Amniotic stem cell (primary cell): ENCODE results near the gene STAB1.

Source experiments
- DNase-seq: peaks from one replicate; lab custom pipeline; 2025; lab: John Stamatoyannopoulos, UW

The STAB1 gene

DNA sequence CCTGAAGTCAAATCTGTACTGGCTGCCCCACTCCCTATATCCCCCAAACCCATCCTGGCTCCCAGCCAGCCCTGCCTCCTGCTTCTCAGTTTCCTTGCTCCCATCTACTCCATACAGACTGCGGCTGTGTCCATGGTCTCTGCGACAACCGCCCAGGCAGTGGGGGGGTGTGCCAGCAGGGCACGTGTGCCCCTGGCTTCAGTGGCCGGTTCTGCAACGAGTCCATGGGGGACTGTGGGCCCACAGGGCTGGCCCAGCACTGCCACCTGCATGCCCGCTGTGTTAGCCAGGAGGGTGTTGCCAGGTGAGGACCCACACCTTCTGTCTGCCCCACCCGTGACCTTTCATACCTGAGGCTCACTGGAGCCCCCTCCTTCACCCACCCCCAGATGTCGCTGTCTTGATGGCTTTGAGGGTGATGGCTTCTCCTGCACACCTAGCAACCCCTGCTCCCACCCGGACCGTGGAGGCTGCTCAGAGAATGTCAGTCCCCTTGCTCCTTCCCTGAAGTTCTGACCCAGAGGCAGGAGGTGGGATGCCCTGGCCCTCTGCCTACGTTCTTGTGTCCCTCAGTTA lies 14.7 kb downstream of the STAB1 start:
- no peak for DNase-seq

GRCh38 chr3:52511509-52511908 lies 16.4 kb downstream of the STAB1 start:
- DNase-seq = no peak

GRCh38 chr3:52512105-52512504 lies 17.0 kb downstream of the STAB1 start:
- DNase-seq = no peak

GRCh38 chr3:52512727-52513126 lies 17.6 kb downstream of the STAB1 start:
- no peak for DNase-seq

GRCh38 chr3:52513281-52513680 lies 18.1 kb downstream of the STAB1 start:
- DNase-seq = no peak

DNA sequence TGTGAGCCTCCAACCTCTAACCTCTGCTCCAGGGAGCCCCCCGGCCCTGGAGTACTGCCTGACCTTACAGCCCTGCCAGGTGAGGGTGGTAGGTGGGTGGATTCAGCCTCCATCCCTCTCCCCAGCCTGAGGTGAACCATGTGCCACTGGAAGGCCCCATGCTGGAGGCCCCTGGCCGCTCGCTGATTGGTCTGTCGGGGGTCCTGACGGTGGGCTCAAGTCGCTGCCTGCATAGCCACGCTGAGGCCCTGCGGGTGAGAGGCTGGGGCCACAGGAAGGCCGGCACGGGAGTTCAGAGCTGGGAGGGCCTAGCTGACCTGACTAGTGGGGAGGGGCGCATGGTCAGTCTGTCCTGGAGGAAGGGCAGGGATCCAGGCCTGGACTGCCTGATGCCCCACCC lies 19.4 kb downstream of the STAB1 start:
- DNase-seq = no peak

GRCh38 chr3:52515192-52515591 lies 20.1 kb downstream of the STAB1 start:
- DNase-seq = no peak

DNA sequence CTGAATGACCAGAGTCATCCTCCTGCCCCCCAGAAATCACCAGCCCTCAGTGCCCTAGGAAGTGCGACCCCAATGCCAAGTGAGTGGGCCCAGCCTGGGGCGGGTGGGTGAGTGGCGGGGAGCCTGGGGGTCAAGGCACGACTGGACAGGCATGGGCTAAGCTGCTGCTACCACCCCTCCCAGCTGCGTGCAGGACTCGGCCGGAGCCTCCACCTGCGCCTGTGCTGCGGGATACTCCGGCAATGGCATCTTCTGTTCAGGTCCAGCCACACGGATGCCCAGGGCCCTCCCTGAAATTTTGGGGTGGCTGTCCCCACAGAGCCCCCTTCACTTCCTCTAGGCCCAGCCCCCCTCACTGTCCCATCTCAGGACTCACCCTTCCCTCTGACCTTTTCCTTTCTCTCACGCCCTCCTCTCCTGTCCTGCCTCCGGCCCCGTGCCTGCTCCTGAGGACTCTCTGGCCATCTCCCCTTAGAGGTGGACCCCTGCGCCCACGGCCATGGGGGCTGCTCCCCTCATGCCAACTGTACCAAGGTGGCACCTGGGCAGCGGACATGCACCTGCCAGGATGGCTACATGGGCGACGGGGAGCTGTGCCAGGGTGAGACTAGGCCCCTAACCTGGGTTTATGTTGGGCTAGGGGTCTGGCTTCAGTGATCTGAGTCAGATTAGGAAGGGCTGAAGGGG lies 21.5 kb downstream of the STAB1 start:
- no peak for DNase-seq

- no peak for DNase-seq
Observed at GRCh38 chr3:52517796-52518722, 22.9 kb downstream of the STAB1 start.

DNA sequence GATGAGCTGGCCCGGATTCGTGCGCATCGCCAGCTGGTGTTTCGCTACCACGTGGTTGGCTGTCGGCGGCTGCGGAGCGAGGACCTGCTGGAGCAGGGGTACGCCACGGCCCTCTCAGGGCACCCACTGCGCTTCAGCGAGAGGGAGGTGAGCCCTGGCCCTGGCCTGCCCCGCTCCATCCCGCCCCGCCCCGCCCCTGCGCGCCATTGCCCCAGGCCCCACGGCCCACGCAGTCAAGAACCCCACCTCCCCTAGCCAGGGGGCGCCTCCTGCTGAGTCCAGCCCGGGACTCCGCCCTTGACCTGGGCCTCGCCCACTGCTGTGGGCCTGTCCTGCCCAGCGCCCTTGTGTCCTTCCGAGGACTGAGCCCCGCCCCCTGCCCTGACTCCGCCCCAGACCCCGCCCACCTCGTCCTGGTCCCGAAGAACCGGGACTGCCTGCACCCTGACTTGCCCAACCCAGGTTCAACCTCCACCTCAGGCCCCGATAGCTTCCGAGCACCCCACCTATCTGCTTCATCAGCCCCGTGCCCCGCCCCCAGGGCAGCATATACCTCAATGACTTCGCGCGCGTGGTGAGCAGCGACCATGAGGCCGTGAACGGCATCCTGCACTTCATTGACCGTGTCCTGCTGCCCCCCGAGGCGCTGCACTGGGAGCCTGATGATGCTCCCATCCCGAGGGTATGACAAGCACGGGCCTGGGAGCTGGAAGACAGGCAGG lies 23.7 kb downstream of the STAB1 start:
- no peak for DNase-seq

- no peak for DNase-seq
Observed at GRCh38 chr3:52519445-52520140, 24.5 kb downstream of the STAB1 start.

- no peak for DNase-seq
Observed at GRCh38 chr3:52520141-52520667, 25.1 kb downstream of the STAB1 start.

DNA sequence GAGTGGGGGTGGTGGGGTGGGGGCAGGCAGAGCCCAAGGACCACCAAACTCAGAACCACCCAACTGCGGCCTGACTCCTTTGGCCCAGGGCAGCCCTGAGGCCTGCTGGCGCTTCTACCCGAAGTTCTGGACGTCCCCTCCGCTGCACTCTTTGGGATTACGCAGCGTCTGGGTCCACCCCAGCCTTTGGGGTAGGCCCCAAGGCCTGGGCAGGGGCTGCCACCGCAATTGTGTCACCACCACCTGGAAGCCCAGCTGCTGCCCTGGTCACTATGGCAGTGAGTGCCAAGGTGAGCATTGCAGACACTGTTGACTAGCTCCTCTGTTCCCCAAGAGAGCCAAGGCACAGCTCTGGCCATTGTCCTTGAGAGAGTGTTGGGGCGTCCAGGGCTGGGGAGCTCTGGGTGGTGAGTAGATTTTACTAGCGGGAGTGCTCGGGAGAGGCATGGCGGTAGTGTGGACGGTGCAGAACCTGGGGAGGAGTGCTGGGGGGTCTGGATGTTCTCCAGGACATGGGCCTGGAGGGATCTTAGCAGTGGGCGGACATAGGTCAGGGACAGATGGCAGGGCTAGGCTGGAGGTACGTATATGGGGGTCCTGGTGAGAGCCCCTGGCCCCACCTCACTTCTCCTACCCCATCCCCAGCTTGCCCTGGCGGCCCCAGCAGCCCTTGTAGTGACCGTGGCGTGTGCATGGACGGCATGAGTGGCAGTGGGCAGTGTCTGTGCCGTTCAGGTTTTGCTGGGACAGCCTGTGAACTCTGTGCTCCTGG lies 25.8 kb downstream of the STAB1 start:
- no peak for DNase-seq

- no peak for DNase-seq
Observed at GRCh38 chr3:52521488-52521824, 26.3 kb downstream of the STAB1 start.

GRCh38 chr3:52521881-52522650 lies 26.9 kb downstream of the STAB1 start:
- no peak for DNase-seq

- no peak for DNase-seq
Observed at GRCh38 chr3:52522651-52523251, 27.6 kb downstream of the STAB1 start.

- no peak for DNase-seq
Observed at GRCh38 chr3:52523386-52524257, 28.5 kb downstream of the STAB1 start.

DNA sequence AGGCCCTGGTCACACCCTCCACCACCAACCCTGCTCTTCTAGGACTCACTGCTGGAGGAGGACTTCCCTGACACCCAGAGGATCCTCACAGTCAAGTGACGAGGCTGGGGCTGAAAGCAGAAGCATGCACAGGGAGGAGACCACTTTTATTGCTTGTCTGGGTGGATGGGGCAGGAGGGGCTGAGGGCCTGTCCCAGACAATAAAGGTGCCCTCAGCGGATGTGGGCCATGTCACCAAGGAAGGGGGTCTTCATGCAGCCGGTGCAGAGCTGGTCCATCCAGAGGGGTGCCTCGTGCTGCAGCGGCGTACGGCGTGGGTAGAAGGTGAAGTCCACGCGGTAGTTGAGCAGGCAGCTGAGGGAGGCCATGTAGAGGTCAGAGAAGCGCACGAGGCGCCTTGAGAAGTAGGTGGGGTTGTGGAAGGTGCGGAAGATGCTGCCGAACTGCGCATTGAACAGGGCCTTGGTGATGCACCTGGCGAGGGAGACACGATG lies 29.2 kb downstream of the STAB1 start:
- no peak for DNase-seq
